Thyroid gland (tissue), 4 donors: ENCODE results near the gene CNTD1. TPM values are rescaled to one million over a fixed set of nuclear protein-coding genes. Genes with fewer than 3 reads are reported as not detected.

Source experiments
- DNase-seq, 2 donors: peaks; one replicate each; pipeline ENCODE4 v3.0.0-alpha.2; 2019
- H3K27ac ChIP-seq, 3 donors: fragments of 200-600 bp; sonication (generic); 1 replicate in 2 of 3; 2 replicates in 1 of 3; pipeline ENCODE4 v1.5.1; 2016 to 2019; ENCODE audit warnings: mild to moderate bottlenecking in 1 of 3, moderate library complexity in 1 of 3
- H3K27me3 ChIP-seq: fragments of 200-600 bp; sonication (generic); one replicate; pipeline ENCODE4 v1.5.1; 2019
- H3K36me3 ChIP-seq, 2 donors: fragments of 200-600 bp; sonication (generic); one replicate each; pipeline ENCODE4 v1.5.1; 2016 to 2019
- H3K4me1 ChIP-seq, 2 donors: fragments of 200-600 bp; sonication (generic); one replicate each; pipeline ENCODE4 v1.5.1; 2017 to 2019
- H3K4me3 ChIP-seq, 3 donors: fragments of 200-600 bp; sonication (generic); replicated peaks in 1 of 3; 1 replicate in 2 of 3; 2 replicates in 1 of 3; pipeline ENCODE4 v1.5.1; 2016; ENCODE audit warnings: mild to moderate bottlenecking in 1 of 3
- H3K9me3 ChIP-seq: fragments of 200-600 bp; sonication (generic); one replicate; pipeline ENCODE4 v1.5.1; 2017
- CTCF ChIP-seq, 6 experiments: fragments of 200-600 bp in 3 of 6; fragments of 450-650 bp in 3 of 6; sonication (generic) in 3 of 6; IDR thresholded peaks; one replicate each; pipeline ENCODE4 v1.5.1; 2016 to 2019; ENCODE audit warnings: antibody characterized with exemption in 6 of 6, mild to moderate bottlenecking in 2 of 6, inconsistent platforms in 1 of 6, moderate library complexity in 1 of 6
- POLR2A ChIP-seq, 2 donors: fragments of 450-650 bp; IDR thresholded peaks; one replicate each; pipeline ENCODE4 v1.6.1; 2017; ENCODE audit warnings: antibody characterized with exemption in 2 of 2, mild to moderate bottlenecking in 2 of 2, moderate library complexity in 1 of 2
- WGBS, 2 donors: methylation state at CpG; one replicate each; pipeline ENCODE4 v1.1.5; 2017; 5-methylcytosine and 5-hydroxymethylcytosine counted together
- intact Hi-C: fragments of 100-400 bp; cut with DNase I; formaldehyde crosslinking; loops from one replicate; pipeline ENCODE4 v1.15.1; 2023
- total RNA-seq, 4 donors: library from RNA; depleted of rRNA; stranded (reverse); fragments of >200 nt; gene quantifications; one replicate each; pipeline ENCODE4 v1.2.3, GENCODE V29; 2016

Gene CNTD1
- total RNA-seq, 4 donors from 2014 or later, result 0.27 TPM; not detected in 3

GRCh38 chr17:42843358-42843934 lies 44.8 kb downstream of the CNTD1 start:
- intact Hi-C loops, result no loop called here
- Histone ChIP-seq H3K9me3 (no peaks in the 10 kb centered on the region), H3K4me1 (no peaks in the 10 kb centered on the region), H3K36me3 (peaks cover 33 to 46% of the 10 kb centered on the region in 2 donors), H3K4me3 (no peak overlapping the region), H3K27ac (no peak overlapping the region), H3K27me3 (no peaks in the 10 kb centered on the region)
- 41 to 46% methylated on average over 6 of the region's 6 CpGs for WGBS, 2 donors
- DNase-seq, result peak; percentile 21 to 29
- TF ChIP-seq CTCF (IDR thresholded peaks at IDR 0.05), result peak; percentile 76 to 98 (median 90)
- TF ChIP-seq POLR2A (IDR thresholded peaks at IDR 0.05), result no peak

- DNase-seq, result no peak
- Histone ChIP-seq H3K27me3 (no peaks in the 10 kb centered on the region), H3K27ac (no peak within 1 kb of the TSS), H3K36me3 (peaks cover 24 to 38% of the 10 kb centered on the region in 2 donors), H3K4me1 (peaks cover 0 to 4% of the 10 kb centered on the region in 2 donors), H3K4me3 (no peak within 1 kb of the TSS), H3K9me3 (no peaks in the 10 kb centered on the region)
- TF ChIP-seq POLR2A (IDR thresholded peaks at IDR 0.05), result no peak
- TF ChIP-seq CTCF (IDR thresholded peaks at IDR 0.05), result no peak
- WGBS, 2 donors, result 75 to 83% methylated on average over 4 of the region's 4 CpGs
- intact Hi-C loops, result no loop called here
Observed at GRCh38 chr17:42844271-42844670, 45.6 kb downstream of the CNTD1 start, which contains the start of gene AOC2. Gene AOC2 (plus strand): TSS chr17:42844580. CDS start chr17:42844627, 47 bp downstream.

GRCh38 chr17:42844761-42845555 lies 46.3 kb downstream of the CNTD1 start:
- H3K36me3 ChIP-seq, result peaks cover 18 to 31% of the 10 kb centered on the region in 2 donors
- no peak overlapping the region for H3K4me3 ChIP-seq
- no peaks in the 10 kb centered on the region for H3K9me3 ChIP-seq
- peaks cover 6 to 11% of the 10 kb centered on the region in 2 donors for H3K4me1 ChIP-seq
- H3K27me3 ChIP-seq, result no peaks in the 10 kb centered on the region
- no peak overlapping the region for H3K27ac ChIP-seq
- TF ChIP-seq POLR2A (IDR thresholded peaks at IDR 0.05) (no peak), CTCF (IDR thresholded peaks at IDR 0.05) (no peak)
- WGBS, 2 donors, result 89 to 98% methylated on average over 7 to 8 of the region's 24 CpGs
- no peak for DNase-seq
- intact Hi-C loops, result loop anchor here (5.0 kb wide), 1 partner anchor 92 kb away; no protein-coding TSS in a partner anchor

- Histone ChIP-seq H3K9me3 (no peaks in the 10 kb centered on the region), H3K4me1 (peaks cover 8 to 15% of the 10 kb centered on the region in 2 donors), H3K27ac (no peak overlapping the region), H3K4me3 (no peak overlapping the region), H3K36me3 (peaks cover 14 to 25% of the 10 kb centered on the region in 2 donors), H3K27me3 (no peaks in the 10 kb centered on the region)
- TF ChIP-seq POLR2A (IDR thresholded peaks at IDR 0.05) (no peak), CTCF (IDR thresholded peaks at IDR 0.05) (no peak)
- no peak for DNase-seq
- intact Hi-C loops, result loop anchor here (5.0 kb wide), 1 partner anchor 92 kb away; no protein-coding TSS in a partner anchor
- 89 to 93% methylated on average over 11 to 12 of the region's 12 CpGs for WGBS, 2 donors
Observed at GRCh38 chr17:42845556-42845917, 46.9 kb downstream of the CNTD1 start.
